ENCODE results near the gene CCL16. TPM values are rescaled to one million over a fixed set of nuclear protein-coding genes. Genes with fewer than 3 reads are reported as not detected.

CCL16 gene
- total and polyA plus RNA-seq, 11 donors = 0.19 TPM; not detected in 10

GRCh38 chr17:35936063-35936462 is 45.2 kb downstream of the CCL16 start:
- H3K36me3 ChIP-seq = no peaks in the 10 kb centered on the region
- DNase-seq = no peak
- H3K9me3 ChIP-seq = no peaks in the 10 kb centered on the region
- TF ChIP-seq POLR2A (IDR thresholded peaks at IDR 0.05) = no peak
- TF ChIP-seq, protein P1, sequence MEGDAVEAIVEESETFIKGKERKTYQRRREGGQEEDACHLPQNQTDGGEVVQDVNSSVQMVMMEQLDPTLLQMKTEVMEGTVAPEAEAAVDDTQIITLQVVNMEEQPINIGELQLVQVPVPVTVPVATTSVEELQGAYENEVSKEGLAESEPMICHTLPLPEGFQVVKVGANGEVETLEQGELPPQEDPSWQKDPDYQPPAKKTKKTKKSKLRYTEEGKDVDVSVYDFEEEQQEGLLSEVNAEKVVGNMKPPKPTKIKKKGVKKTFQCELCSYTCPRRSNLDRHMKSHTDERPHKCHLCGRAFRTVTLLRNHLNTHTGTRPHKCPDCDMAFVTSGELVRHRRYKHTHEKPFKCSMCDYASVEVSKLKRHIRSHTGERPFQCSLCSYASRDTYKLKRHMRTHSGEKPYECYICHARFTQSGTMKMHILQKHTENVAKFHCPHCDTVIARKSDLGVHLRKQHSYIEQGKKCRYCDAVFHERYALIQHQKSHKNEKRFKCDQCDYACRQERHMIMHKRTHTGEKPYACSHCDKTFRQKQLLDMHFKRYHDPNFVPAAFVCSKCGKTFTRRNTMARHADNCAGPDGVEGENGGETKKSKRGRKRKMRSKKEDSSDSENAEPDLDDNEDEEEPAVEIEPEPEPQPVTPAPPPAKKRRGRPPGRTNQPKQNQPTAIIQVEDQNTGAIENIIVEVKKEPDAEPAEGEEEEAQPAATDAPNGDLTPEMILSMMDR (IDR thresholded peaks at IDR 0.05) = no peak
- peaks cover 0 to 18% (median 2%) of the 10 kb centered on the region in 12 donors for H3K4me1 ChIP-seq
- WGBS, 4 donors = 91 to 95% (median 93%) methylated on average over 5 of the region's 5 CpGs
- intact Hi-C loops (cut with DNase I) = no loop called here
- no peak overlapping the region for H3K27ac ChIP-seq
- H3K4me3 ChIP-seq = no peak overlapping the region
- H3K27me3 ChIP-seq = no peaks in the 10 kb centered on the region
- no peak for ATAC-seq

GRCh38 chr17:35934760-35935159 is 46.5 kb downstream of the CCL16 start:
- WGBS, 4 donors = 80 to 85% (median 82%) methylated on average over 10 of the region's 10 CpGs
- H3K4me3 ChIP-seq = no peak overlapping the region
- H3K27ac ChIP-seq = no peak overlapping the region
- ATAC-seq (no peak), DNase-seq (no peak)
- no peaks in the 10 kb centered on the region for H3K27me3 ChIP-seq
- H3K4me1 ChIP-seq = peaks cover 0 to 30% (median 13%) of the 10 kb centered on the region in 12 donors
- intact Hi-C loops (cut with DNase I) = no loop called here
- H3K9me3 ChIP-seq = no peaks in the 10 kb centered on the region
- TF ChIP-seq POLR2A (IDR thresholded peaks at IDR 0.05) = no peak
- TF ChIP-seq, protein P1 (IDR thresholded peaks at IDR 0.05) = no peak
- no peaks in the 10 kb centered on the region for H3K36me3 ChIP-seq

- no peak overlapping the region for H3K4me3 ChIP-seq
- H3K27me3 ChIP-seq = peaks cover 0 to 11% (median 0%) of the 10 kb centered on the region in 9 donors
- no peak overlapping the region for H3K27ac ChIP-seq
- ATAC-seq (no peak), DNase-seq (no peak)
- no peaks in the 10 kb centered on the region for H3K9me3 ChIP-seq
- TF ChIP-seq POLR2A (IDR thresholded peaks at IDR 0.05) = no peak
- TF ChIP-seq, protein P1 (IDR thresholded peaks at IDR 0.05) = no peak
- no peaks in the 10 kb centered on the region for H3K36me3 ChIP-seq
- H3K4me1 ChIP-seq = peaks cover 0 to 31% (median 13%) of the 10 kb centered on the region in 12 donors
- intact Hi-C loops (cut with DNase I) = no loop called here
These were observed 48.7 kb downstream of the CCL16 start for GRCh38 chr17:35932586-35932985.

- peak in 1 of 5 donors; percentile 31 for DNase-seq
- Histone ChIP-seq H3K27ac (no peak overlapping the region), H3K4me1 (peaks cover 0 to 31% (median 13%) of the 10 kb centered on the region in 12 donors), H3K4me3 (no peak overlapping the region), H3K9me3 (no peaks in the 10 kb centered on the region), H3K36me3 (no peaks in the 10 kb centered on the region), H3K27me3 (peaks cover 0 to 11% (median 0%) of the 10 kb centered on the region in 9 donors)
- intact Hi-C loops (cut with DNase I) = no loop called here
- WGBS, 4 donors = 64 to 75% (median 70%) methylated on average over 6 of the region's 6 CpGs
- TF ChIP-seq POLR2A (IDR thresholded peaks at IDR 0.05) = no peak
- TF ChIP-seq, protein P1 (IDR thresholded peaks at IDR 0.05) = no peak
- peak in 2 of 4 donors; percentile 31 to 46 for ATAC-seq
These were observed 49.4 kb downstream of the CCL16 start for GRCh38 chr17:35931794-35932425.
